Stimulated activated naive CD4-positive, alpha-beta T cell (primary cell): ENCODE data around the gene CYP2R1.

Source experiments
- DNase-seq, 6 experiments: peaks; one replicate each; lab custom pipeline; 2025; lab: John Stamatoyannopoulos, UW

The CYP2R1 gene, protein sequence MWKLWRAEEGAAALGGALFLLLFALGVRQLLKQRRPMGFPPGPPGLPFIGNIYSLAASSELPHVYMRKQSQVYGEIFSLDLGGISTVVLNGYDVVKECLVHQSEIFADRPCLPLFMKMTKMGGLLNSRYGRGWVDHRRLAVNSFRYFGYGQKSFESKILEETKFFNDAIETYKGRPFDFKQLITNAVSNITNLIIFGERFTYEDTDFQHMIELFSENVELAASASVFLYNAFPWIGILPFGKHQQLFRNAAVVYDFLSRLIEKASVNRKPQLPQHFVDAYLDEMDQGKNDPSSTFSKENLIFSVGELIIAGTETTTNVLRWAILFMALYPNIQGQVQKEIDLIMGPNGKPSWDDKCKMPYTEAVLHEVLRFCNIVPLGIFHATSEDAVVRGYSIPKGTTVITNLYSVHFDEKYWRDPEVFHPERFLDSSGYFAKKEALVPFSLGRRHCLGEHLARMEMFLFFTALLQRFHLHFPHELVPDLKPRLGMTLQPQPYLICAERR

DNA sequence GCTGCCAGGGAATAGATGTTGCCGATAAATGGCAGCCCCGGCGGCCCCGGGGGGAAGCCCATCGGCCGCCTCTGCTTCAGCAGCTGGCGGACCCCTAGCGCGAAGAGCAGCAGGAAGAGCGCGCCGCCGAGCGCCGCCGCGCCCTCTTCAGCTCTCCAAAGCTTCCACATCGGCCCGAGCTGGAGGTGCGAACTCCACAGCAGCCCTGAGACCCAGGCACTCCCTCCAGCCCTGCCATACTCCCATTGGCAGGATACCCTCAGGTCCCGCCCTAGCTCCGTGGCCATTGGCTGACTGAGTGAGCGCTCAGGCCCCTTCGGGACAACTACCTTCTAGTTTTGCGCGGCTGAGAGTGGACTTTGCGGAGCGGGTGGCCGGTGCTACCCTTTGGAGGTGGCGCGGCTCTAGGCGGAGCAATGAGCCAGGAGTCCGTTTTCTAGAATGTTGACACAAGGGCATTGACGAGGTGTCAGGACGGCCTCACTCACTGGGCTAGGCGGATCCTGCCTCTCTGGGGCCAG, at the start of gene CYP2R1:
TSS of gene CYP2R1 (minus strand) at position 196 of the 521 bp plus-strand sequence. CDS start at position 170, 26 bp downstream.
- peak; percentile 80 to 94 (median 88) for DNase-seq

DNA sequence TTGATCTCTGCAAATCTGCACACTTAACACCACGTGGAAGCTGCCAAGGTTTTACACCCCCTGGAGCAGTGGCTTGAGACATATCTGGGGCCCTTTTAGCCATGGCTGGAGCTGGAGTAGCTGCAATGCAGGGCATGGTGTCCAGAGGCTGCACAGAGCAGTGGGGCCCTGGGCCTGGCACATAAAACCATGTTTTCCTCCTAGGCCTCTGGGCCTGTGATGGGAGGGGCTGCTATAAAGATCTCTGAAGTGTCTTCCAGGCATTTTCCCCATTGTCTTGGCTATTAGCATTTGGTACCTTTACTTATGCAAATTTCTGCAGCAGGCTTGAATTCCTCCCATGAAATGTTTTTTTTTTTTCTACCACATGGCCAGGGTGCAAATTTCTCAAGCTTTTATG, 46.9 kb upstream of the CYP2R1 start:
- DNase-seq: no peak

DNA sequence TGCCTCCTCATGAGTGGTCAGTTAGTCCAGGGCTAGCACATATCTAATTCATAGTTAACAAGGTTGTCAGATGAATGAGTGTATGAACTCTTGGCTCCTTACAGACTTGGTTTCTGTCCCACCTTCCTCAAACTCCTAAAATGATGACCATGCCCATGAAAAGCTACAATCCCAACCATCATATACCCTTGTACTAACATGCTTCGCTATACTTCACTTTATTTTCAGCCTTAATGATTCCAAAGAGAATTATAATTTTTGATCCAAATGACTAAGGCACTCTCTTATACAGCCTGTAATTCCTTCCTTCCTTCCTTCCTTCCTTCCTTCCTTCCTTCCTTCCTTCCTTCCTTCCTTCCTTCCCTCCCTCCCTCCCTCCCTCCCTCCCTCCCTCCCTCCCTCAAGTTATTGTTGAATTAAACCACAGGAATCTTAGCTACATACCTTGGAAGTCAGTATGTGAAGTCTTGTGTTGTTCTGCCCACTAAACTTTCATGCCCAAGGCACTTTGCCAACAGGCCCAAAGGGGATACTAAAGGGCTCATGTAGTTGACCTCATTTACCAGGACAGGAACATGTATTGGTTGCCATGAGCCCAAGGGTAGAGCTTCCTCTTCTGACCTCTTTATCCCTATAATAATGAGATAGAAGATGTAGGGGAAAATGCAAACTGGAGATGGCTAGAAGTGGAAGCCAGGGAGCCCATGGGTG, 42.8 kb upstream of the CYP2R1 start:
- no peak for DNase-seq

GRCh38 chr11:14932447-14932846, 40.4 kb upstream of the CYP2R1 start:
- no peak for DNase-seq

- DNase-seq: no peak
Measured at GRCh38 chr11:14930369-14930768, 38.3 kb upstream of the CYP2R1 start.

GRCh38 chr11:14927146-14927545, 35.1 kb upstream of the CYP2R1 start:
- no peak for DNase-seq

DNA sequence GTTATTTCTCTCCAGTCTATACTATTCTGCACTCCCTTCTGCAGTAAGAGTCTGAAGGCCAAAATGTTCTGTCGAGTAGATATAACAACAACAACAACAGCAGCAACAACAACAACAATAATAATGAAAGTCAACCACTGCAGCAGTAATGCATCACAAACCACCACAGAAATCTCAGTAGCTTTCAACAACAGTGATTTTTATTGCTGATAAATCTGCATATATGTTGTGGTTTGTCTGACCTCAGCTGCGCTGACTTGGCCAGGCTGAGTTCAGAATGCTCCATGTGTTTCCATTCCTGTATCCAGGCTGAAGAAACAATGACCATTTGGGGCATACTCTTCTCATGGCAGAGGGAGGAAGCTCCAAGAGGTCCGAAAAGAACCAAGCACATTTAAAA, 32.3 kb upstream of the CYP2R1 start:
- no peak for DNase-seq

DNA sequence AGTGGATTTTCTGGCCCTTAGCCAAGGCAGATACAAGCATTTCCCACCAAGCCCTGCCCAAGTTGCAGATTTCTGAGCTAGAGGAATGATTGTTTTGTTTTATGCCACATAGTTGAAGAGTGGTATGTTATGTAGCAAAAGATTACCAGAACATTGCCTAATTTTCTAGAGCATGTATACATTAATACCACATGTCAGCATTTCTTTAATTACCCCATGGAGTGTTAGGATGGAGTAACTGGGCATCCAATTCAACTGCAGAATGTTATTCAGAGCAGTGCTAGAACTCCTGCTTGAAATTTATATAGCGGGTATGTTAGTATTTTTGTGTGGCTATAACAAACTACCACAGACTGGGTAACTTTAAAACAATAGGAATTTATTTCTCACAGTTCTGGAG, 24.4 kb upstream of the CYP2R1 start:
- DNase-seq: no peak

GRCh38 chr11:14914536-14914935, 22.5 kb upstream of the CYP2R1 start:
- no peak for DNase-seq

DNA sequence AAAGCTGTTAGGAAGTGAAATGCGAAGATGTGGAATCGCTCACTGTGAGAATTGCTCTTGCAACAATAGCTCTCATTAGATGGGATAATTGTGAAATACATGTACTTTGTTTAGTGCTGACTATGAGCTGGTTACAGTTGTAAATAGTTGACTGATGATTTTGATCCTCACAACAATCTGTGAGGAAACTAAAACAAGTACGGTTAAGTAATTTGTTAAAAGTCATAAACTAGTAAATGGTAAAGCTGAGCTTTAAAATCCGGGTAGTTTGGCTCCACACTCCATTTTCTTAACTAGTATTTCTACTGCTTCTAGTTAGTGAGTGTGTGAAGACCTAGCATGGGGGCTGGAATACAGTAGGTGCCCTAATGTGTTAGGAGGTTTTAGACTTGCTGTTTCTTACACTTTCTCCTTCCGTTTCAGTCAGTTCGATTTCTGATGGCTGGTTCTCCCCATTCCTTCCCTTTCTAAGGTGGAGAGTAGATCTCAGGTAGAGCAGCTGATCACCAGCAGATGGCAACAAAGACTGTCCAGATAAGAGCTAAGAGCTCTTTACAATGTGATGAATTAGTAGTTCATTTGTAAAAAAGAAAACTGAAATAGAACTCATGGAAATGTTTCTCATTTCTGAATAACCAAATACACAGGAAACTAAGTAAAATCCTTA, 16.3 kb upstream of the CYP2R1 start:
- DNase-seq: peak in 4 of 6 experiments; percentile 3 to 35 (median 16)

GRCh38 chr11:14907411-14908213, 15.6 kb upstream of the CYP2R1 start:
- peak; percentile 55 to 83 (median 74) for DNase-seq

GRCh38 chr11:14906993-14907392, 15.0 kb upstream of the CYP2R1 start:
- no peak for DNase-seq

GRCh38 chr11:14906578-14906977, 14.5 kb upstream of the CYP2R1 start:
- DNase-seq: peak in 1 of 6 experiments; percentile 20

DNA sequence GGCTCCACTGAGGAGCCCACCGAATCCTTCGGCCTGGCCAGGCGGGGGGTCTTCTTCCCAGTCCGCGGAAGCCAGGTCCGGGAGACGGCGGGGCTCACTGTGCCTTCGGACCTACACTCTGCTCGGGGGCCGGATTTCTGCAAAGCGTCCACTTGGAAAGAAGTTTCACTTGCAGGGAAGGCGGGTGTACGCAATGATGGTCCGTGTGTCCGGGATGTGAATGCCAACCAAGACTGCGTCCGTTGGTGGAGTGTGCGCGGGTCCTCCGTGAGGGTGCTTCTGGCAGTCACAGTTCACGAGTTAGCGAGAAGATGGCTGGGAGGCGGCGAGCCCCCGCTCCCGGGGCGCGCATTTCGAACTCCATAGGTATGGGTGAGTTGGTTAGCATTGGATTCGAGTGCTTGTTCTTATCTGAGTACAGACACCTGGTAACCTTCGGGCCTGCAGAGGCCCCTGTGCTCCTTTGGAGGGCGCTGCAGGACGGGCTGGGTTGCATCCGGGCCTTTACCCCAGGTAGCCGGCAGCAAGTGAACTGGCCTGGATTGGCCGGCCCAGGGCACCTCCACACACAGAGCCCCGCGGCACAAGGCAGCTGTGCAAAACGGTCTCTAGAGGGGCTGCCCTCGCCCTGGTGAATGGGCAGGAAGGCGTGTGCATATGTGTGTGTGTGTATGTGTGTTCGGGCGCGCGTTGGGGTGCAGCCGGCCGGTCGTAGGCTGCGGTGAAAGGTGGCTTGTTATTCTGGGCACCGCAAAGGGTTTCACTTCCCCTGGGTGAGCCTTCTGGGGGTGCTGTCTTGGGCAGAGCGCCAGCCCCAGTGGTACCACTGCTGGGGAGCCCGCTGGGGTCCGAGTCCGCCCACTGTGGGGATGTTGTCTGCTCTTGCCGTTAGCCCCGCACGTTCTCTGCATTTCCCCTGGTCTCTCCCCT, 13.3 kb upstream of the CYP2R1 start:
- DNase-seq: peak; percentile 64 to 85 (median 70)

- DNase-seq: peak; percentile 55 to 85 (median 73)
Measured at GRCh38 chr11:14904745-14905103, 12.7 kb upstream of the CYP2R1 start.

- no peak for DNase-seq
Measured at GRCh38 chr11:14902650-14903350, 10.8 kb upstream of the CYP2R1 start.

- DNase-seq: no peak
Measured at GRCh38 chr11:14898906-14899305, 6.9 kb upstream of the CYP2R1 start.

- DNase-seq: no peak
Measured at GRCh38 chr11:14898355-14898754, 6.3 kb upstream of the CYP2R1 start.
